NCI-H748 (cell line): ENCODE measurements around the gene OPA3.

Experiments
- DNase-seq: peaks from one replicate; lab custom pipeline; 2025; ENCODE audit not compliant: unreplicated experiment; lab: John Stamatoyannopoulos, UW

The OPA3 gene

DNA sequence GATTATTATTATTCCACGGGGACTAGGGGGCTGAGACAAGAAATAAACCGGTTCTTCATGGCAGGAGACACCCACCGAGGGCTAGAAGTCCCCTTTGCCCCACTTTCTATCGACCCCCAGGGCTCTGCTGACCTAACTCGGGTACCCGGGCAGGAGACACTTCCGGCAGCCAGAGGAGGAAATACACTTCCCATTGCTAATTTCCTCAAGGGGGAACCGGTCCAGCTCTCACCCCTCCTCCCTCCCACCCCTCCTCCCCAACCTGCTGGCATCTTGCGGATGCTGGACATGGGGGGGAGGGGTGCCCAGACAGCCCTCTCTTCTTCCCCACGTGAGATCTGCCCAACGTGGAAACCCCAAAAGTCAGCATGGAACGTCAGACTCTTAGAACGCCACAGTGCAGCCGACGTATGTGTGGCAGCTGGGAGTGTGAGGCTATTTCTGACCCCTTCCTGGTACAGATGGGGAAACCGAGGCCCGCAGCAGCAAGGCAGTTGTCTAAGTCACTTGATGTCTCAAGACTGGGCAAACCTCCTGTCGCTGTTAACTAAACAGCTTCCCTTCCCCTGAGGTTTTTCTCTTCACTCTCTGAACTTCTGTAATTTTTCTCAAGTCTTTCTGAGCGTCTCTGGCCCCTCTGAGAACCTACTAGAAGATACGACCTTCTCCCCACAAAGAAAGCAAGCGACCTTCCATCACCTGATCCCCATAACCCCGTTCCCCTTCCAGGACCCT, 13.8 kb upstream of the OPA3 start:
- no peak for DNase-seq

- no peak for DNase-seq
Observed at GRCh38 chr19:45597425-45598111, 13.0 kb upstream of the OPA3 start.

GRCh38 chr19:45595814-45596213, 11.2 kb upstream of the OPA3 start:
- no peak for DNase-seq

DNA sequence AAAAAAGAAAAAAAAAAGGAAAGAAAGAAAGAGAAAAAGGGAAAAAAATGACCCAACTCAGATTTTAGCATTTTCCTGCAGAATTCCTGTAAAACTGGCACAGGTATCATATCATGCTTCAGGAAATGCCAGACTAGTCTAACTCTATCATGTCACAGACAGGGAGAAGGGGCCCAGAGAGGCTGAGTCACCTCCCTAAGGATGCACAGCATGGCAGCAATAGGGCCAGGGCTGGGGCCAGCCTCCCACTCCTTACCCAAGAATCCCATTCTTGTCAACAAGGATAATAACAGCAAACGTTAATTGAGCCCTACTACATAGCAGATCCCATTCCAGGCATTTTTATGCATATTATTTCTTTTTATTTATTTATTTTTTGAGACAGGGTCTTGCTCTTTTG, 8.9 kb upstream of the OPA3 start:
- no peak for DNase-seq

DNA sequence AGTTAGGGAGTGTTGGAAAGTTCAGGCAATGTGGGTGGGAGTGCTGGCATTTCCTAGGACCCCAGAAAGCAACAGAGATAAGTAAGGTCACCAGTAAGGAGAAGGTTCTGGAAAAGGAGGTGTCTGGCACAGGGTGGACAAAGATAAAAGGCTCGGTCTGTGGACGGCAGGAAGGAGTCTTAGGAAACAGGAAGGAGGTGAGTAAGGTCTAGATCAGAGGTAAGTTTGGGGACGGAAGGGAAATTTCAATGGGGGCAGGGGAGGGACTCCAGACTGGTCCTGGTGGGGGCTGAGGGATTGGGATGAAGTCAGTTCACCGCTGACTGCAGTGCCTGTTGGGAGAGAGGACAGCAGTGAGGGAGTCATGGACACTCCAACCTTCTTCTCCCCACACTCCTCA, 7.8 kb upstream of the OPA3 start:
- DNase-seq, result no peak

DNA sequence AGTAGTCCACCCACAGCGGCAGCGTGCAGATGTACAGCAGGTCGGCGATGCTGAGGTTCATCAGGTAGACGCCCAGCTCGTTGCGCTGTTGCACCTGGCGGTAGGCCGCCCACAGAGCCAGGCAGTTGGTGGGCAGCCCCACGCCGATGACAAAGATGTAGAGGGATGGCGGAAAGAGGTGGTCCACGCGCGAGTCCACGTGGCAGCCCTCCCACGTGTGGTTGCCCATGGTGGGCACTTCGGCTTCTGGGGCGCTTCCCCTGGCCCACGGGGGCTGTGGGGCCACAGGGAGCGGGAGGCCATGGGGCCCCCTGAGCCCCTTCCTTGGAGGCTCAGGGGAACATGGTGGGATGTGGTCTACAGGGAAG, 7.0 kb upstream of the OPA3 start:
- no peak for DNase-seq

- peak; percentile 43 for DNase-seq
Observed at GRCh38 chr19:45591004-45591637, 6.5 kb upstream of the OPA3 start.

DNA sequence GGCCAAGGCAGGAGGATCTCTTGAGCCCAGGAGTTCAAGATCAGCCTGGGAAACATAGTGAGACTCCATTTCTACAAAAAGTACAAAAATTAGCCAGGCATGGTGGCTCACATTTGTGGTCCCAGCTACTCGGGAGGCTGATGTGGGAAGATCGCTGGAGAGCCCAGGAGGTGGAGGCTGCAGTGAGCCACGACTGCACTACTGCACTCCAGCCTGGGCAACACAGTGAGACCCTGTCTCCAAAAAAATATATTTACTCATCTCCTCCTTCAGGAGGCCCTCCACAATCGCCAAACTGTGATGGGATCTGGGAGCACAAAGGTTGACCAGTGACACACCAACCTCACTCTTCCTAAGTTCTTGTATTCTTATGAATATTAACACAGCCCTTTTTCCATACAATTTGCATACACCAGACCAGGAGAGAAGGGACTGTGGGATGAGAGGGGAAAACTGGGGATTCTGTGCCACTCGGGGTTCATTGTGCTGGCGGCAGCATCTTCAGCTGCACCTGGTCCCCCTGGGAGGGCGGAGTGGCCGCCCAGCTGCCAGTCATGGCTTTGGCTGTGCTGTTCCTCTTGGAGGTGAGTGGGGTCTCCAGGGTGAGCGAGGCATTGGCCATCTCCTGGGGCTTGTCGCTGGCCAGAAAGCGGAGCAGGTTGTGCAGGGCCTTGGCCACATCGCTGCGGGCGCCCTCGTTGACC, 5.8 kb upstream of the OPA3 start:
- no peak for DNase-seq

DNA sequence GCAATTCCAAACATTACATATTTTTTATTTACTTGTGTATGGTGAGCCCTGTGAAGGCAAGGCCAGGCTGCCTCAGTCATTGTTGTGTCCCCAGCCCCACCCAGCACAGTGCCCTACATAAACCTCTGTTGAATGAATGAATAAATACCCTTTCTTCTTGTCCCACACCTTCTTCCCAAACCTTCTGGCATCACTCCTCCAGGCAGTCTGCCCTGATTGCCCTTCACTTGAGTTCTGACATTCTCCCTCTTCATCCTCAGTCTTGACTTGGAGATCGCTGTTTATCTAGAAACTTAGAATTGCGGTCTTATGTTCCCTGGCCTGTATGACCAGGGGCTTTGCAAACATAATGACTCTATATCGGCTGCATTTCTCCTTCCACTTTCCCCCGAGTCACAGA, 5.2 kb upstream of the OPA3 start:
- no peak for DNase-seq

DNA sequence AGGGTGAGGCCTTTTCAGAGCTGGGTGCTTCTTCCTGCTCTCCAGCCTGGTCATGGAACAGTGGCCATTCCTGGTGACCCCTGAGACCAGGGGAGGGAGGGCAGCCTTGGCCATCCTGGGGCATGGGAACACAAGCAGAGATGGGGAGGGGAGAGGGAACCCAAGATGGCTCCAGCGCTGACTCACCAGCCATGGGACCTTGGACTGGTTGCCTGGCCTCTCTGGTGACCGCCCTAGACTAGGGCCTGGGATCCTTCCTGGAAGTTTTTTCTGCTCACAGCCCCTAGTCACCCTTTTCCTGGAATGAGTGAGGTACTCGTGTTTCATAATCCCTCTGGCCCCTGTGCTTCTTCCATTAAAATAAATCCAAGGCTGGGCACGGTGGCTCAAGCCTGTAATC, 3.3 kb upstream of the OPA3 start:
- DNase-seq, result no peak

- DNase-seq, result no peak
Observed at GRCh38 chr19:45585158-45585577, 566 bp upstream of the OPA3 start.

GRCh38 chr19:45581576-45581975, 3.0 kb downstream of the OPA3 start:
- DNase-seq, result no peak

DNA sequence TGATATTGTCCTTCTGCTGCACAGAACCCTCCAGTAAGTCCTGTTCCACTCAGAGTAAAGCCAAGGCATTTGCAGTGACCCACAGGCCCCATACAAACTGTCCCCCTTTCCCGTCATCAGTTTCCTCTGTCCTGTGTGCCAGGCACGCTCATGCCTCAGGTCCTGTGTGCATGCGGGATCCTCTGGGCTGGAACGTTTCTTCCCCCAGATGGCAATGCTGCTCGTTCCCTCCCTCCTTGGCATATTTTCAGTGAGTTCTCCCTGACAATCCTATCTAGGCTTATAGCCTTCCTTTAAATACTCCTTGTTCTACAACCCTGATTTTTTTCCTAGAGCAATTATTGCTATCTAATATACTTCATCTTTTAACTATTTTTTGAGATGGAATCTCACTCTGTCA, 5.7 kb downstream of the OPA3 start:
- DNase-seq, result no peak

GRCh38 chr19:45577111-45577905, 7.3 kb downstream of the OPA3 start:
- no peak for DNase-seq

GRCh38 chr19:45576682-45577081, 7.9 kb downstream of the OPA3 start:
- DNase-seq, result no peak

- DNase-seq, result no peak
Observed at GRCh38 chr19:45575216-45575615, 9.4 kb downstream of the OPA3 start.

- no peak for DNase-seq
Observed at GRCh38 chr19:45574526-45574925, 10.1 kb downstream of the OPA3 start.

- no peak for DNase-seq
Observed at GRCh38 chr19:45571457-45572220, 13.0 kb downstream of the OPA3 start.

DNA sequence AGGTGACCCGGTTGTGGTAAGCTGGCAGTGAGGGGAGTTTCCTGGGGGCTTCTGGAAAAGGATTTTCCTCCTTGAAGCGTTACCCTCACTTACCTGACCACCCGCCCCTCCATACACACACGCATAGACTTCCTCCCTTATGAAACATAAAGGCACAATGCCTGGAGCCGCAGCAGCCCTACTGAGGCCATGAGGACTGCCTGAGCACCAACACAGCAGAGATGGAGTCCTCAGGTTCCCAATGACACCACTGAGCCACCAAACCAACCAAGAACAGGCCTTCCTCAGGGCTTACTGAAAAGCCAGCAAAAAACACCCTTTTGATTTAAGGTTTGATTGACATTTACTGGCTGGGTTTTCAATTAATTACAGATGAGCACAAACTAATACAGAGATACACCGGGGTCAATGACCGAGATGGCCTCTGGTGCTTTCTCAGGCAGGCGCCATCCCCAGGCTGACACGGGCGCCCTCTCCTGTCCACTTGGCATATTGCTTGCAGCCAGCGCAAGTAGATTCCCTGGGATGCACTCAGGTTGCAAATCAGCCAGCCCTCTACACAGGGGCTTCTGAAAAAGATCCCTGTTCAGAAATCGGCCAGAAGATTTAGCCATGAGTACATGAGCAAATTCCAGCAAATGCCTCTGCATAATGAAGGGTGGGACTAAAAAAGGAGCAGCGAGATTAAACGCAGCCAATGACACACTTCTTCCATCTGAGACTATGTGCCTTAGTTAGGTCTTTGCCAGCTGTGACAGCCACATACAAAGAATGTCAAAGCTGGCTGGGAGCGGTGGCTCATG, 14.8 kb downstream of the OPA3 start:
- peak; percentile 58 for DNase-seq
